Psoas muscle (tissue), 8 donors: ENCODE results near the gene LCMT2. TPM values are rescaled to one million over a fixed set of nuclear protein-coding genes. Genes with fewer than 3 reads are reported as not detected.
A peak's percentile ranks its signal among the peaks of the same experiment; 100 is the strongest.

Experiments
- ATAC-seq, 4 donors: fragments of 200-7000 bp; cut with Tn5 transposase; one replicate each; pipeline ENCODE4 v1.9.1; 2020; ENCODE audit warnings: moderate library complexity in 3 of 4, mild to moderate bottlenecking in 2 of 4
- DNase-seq, 2 donors: peaks; one replicate each; pipeline ENCODE4 v3.0.0-alpha.2; 2020
- H3K27ac ChIP-seq: fragments of 200-600 bp; one replicate; pipeline ENCODE4 v1.8.0; 2022
- H3K27me3 ChIP-seq, 3 donors: fragments of 200-600 bp in 1 of 3; one replicate each; pipeline versions ENCODE4 v1.6.1 to v1.8.0; 2013 to 2022; ENCODE audit warnings: low read length in 2 of 3, mild to moderate bottlenecking in 2 of 3, moderate library complexity in 1 of 3; ENCODE audit not compliant: insufficient read depth in 3 of 3
- H3K36me3 ChIP-seq, 2 donors: fragments of 200-600 bp in 1 of 2; one replicate each; pipeline versions ENCODE4 v1.6.1 to v1.8.0; 2013 to 2022; ENCODE audit warnings: low read depth in 1 of 2, mild to moderate bottlenecking in 1 of 2, moderate library complexity in 1 of 2; ENCODE audit not compliant: insufficient read depth in 1 of 2
- H3K4me1 ChIP-seq: fragments of 200-600 bp; one replicate; pipeline ENCODE4 v1.8.0; 2022
- H3K4me3 ChIP-seq: fragments of 200-600 bp; one replicate; pipeline ENCODE4 v1.8.0; 2022; ENCODE audit warnings: mild to moderate bottlenecking
- H3K9me3 ChIP-seq: fragments of 200-600 bp; one replicate; pipeline ENCODE4 v1.8.0; 2022
- WGBS, 3 donors: extraction: QIAGEN DNeasy Blood & Tissue Kit; methylation state at CpG; one replicate each; pipeline versions ENCODE4 v1.1.6 to v1.1.7; 2013; 5-methylcytosine and 5-hydroxymethylcytosine counted together
- intact Hi-C, 2 donors: fragments of 100-400 bp; cut with DNase I; formaldehyde crosslinking; loops; one replicate each; pipeline versions ENCODE4 v1.11.0 to v1.14.2; 2022
- polyA plus RNA-seq, 3 donors: library from polyadenylated mRNA; stranded (reverse); fragments of 200-250 nt; gene quantifications; one replicate each; pipeline ENCODE4 v1.2.3, GENCODE V29; 2013
- total RNA-seq, 4 donors: library from RNA; stranded (reverse); fragmentation: NEBNext Ultra II Directional in 2 of 4; extraction: Animal tissue kit (Norgen Biotek cat#: 25700) in 2 of 4; gene quantifications; one replicate each; pipeline versions ENCODE4 v1.2.1 to v1.2.4, GENCODE V29; 2021 to 2023
- TF ChIP-seq, protein P1 (sequence below): fragments of 200-600 bp; IDR thresholded peaks from one replicate; pipeline ENCODE4 v1.8.0; 2022; ENCODE audit warnings: antibody characterized with exemption
- donor health status: healthy with polysubstance abuse.
- donor health status: DM: no; HTN: no; CAD: no; lungs with moderate emphysema.
- donor health status: Bipolar disorder and iron deficiency.
- donor health status: healthy.
- donor health status: DM: yes; HTN: yes; CAD: no.
- donor health status: DM: no; HTN: no; CAD: no.
- donor health status: DM: no; HTN: no; CAD: no.
- donor health status: DM: yes; HTN: yes; CAD: no.

LCMT2 gene
- total and polyA plus RNA-seq, 7 donors, result 2.6 to 7.8 (median 5.6) TPM

DNA sequence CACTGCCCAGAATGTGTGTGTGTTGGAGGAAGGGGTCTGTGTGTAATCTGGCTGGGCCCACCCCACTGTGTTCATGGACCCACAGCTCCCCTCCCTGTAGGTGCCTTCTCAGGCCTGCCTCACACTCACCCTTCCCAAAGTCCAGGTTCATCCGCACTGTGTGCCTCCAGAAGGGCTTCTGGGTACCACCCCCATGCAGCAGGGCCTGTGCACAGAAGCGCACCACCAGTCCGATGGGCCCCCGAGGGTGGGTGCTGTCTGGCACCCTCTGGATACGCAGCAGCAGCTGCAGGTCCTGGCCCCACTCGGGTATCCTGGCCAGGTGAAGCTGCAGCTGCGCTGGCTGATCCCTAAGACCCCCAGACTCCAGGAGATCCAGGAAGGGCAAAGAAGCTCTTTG, 50.9 kb downstream of the LCMT2 start:
- WGBS, 3 donors, result 82 to 85% (median 84%) methylated on average over 7 of the region's 7 CpGs

GRCh38 chr15:43278869-43279268, 51.5 kb downstream of the LCMT2 start:
- Histone ChIP-seq H3K4me3 (no peak overlapping the region), H3K27me3 (no peaks in the 10 kb centered on the region), H3K36me3 (no peaks in the 10 kb centered on the region), H3K4me1 (peaks cover 34% of the 10 kb centered on the region), H3K27ac (no peak overlapping the region), H3K9me3 (no peaks in the 10 kb centered on the region)
- ATAC-seq, result no peak
- 82 to 92% (median 87%) methylated on average over 11 of the region's 11 CpGs for WGBS, 3 donors
- no peak for DNase-seq
- TF ChIP-seq, protein P1, sequence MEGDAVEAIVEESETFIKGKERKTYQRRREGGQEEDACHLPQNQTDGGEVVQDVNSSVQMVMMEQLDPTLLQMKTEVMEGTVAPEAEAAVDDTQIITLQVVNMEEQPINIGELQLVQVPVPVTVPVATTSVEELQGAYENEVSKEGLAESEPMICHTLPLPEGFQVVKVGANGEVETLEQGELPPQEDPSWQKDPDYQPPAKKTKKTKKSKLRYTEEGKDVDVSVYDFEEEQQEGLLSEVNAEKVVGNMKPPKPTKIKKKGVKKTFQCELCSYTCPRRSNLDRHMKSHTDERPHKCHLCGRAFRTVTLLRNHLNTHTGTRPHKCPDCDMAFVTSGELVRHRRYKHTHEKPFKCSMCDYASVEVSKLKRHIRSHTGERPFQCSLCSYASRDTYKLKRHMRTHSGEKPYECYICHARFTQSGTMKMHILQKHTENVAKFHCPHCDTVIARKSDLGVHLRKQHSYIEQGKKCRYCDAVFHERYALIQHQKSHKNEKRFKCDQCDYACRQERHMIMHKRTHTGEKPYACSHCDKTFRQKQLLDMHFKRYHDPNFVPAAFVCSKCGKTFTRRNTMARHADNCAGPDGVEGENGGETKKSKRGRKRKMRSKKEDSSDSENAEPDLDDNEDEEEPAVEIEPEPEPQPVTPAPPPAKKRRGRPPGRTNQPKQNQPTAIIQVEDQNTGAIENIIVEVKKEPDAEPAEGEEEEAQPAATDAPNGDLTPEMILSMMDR, result no peak
- intact Hi-C loops, result no loop called here

More for the DNA sequence above, 50.9 kb downstream of the LCMT2 start:
- Histone ChIP-seq H3K9me3 (no peaks in the 10 kb centered on the region), H3K36me3 (no peaks in the 10 kb centered on the region), H3K4me3 (no peak overlapping the region), H3K27me3 (no peaks in the 10 kb centered on the region), H3K4me1 (peaks cover 34% of the 10 kb centered on the region), H3K27ac (no peak overlapping the region)
- no peak for ATAC-seq
- TF ChIP-seq, protein P1, result no peak
- no peak for DNase-seq
- intact Hi-C loops, result no loop called here

GRCh38 chr15:43277901-43278300, 52.5 kb downstream of the LCMT2 start:
- intact Hi-C loops, result no loop called here
- TF ChIP-seq, protein P1, result no peak
- Histone ChIP-seq H3K4me3 (no peak overlapping the region), H3K27ac (peak overlapping the region; percentile 23), H3K4me1 (peaks cover 34% of the 10 kb centered on the region), H3K36me3 (no peaks in the 10 kb centered on the region), H3K27me3 (no peaks in the 10 kb centered on the region), H3K9me3 (no peaks in the 10 kb centered on the region)
- no peak for DNase-seq
- WGBS, 3 donors, result 8 to 31% (median 19%) methylated on average over 4 of the region's 4 CpGs
- peak in 2 of 4 donors; percentile 20 to 21 for ATAC-seq

DNA sequence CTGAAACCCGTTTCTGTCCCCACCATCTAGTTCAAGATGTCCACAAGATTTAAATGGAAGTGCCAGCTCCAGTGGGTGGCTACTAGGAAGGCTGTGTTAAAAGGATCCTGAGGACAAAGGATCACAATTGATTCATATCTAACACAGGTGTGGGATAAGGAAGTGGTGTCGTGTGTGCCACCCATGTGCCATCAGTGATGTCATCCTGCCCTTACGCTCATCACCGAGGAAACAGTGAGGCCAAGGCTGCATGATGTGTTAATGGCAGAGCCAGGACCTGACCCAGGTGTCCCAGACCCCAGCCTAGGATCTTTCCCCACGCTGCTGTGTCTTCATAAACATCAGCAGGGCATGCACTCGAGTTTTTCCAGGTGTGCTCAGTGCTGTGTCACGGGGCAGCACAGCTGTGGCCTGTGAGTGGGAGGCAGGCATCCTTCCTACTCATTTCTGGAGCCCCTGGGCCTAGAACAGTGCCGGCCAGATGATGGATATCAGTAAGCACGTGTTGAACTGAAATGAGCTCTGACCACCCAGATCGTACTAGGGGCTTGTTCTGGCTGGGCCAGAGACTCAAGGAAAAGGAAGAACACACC, 53.0 kb downstream of the LCMT2 start:
- TF ChIP-seq, protein P1, result no peak
- Histone ChIP-seq H3K4me3 (no peak overlapping the region), H3K4me1 (peaks cover 34% of the 10 kb centered on the region), H3K9me3 (no peaks in the 10 kb centered on the region), H3K27ac (peak overlapping the region; percentile 23), H3K36me3 (no peaks in the 10 kb centered on the region), H3K27me3 (no peaks in the 10 kb centered on the region)
- intact Hi-C loops, result no loop called here
- ATAC-seq (no peak), DNase-seq (no peak)
- WGBS, 3 donors, result 58 to 74% (median 59%) methylated on average over 10 of the region's 10 CpGs
